Mesenteric fat pad (tissue), 1 donor: ENCODE results near the gene HMGXB3. TPM values are rescaled to one million over a fixed set of nuclear protein-coding genes. Genes with fewer than 3 reads are reported as not detected.
"Not testable (repeated sequence)": the region's sequence is repeated elsewhere in the genome, so short reads cannot be mapped to it uniquely, and the experiment has no call there.

Experiments used
- DNase-seq: peaks from one replicate; pipeline ENCODE4 v3.0.0-alpha.2; 2020; ENCODE audit warnings: low spot score
- total RNA-seq: library from RNA; stranded (reverse); fragmentation: NEBNext Ultra II Directional; extraction: Animal tissue kit (Norgen Biotek cat#: 25700); gene quantifications from one replicate; pipeline ENCODE4 v1.2.1, GENCODE V29; 2021
- donor health status: DM: yes; HTN: yes; CAD: no.

Gene HMGXB3
- total RNA-seq, 1 donor from 2014 or later, result 30.6 TPM

DNA sequence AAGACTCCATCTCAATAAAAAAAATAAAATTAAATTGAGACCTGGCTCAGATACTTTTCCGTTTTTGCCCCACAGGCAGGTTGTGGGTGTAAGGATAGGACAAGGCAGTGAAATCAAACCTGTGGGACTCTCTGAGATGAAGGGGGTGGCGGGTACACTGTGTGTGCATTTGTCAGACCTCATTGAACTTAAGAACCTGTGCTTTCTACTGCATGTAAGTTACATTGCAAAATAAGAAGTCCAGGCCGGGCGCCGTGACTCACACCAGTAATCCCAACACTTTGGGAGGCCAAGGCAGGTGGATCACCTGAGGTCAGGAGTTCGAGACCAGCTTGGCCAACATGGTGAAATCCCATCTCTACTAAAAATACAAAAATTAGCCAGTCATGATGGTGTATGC, 84.2 kb downstream of the HMGXB3 start:
- DNase-seq, result not testable (repeated sequence)

DNA sequence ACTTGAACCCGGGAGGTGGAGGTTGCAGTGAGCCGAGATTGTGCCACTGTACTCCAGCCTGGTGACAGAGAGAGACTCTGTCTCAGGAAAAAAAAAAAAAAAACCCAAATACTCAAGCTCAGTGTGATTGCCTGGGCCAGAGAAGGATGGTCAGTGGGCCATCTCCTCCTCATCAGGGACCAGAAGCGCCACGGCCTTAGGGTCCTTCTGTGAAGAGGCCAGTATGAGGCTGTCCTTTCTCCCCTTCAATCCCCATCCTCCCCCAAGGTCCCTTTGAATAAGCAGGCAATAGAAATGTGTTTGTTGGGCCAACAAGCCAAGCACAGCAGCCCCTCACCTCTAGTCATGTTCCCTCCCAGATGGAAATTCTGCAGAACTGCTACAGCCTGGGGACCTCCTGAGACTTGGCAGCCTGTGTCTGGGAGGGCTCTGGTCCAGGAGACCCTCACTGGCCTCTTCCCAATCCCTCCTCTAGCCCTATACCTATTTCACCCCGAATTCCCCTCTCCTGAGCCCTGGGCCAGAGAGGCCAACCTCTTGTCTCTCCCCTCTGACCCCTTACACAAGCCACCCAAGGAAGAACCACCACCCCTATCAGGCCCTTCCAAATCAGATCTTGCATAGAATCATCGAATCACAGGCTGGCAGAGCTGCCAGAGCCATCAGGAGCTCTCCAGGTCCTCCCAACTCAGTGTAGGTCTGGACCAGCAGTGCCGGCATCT, 84.8 kb downstream of the HMGXB3 start:
- no peak for DNase-seq

DNA sequence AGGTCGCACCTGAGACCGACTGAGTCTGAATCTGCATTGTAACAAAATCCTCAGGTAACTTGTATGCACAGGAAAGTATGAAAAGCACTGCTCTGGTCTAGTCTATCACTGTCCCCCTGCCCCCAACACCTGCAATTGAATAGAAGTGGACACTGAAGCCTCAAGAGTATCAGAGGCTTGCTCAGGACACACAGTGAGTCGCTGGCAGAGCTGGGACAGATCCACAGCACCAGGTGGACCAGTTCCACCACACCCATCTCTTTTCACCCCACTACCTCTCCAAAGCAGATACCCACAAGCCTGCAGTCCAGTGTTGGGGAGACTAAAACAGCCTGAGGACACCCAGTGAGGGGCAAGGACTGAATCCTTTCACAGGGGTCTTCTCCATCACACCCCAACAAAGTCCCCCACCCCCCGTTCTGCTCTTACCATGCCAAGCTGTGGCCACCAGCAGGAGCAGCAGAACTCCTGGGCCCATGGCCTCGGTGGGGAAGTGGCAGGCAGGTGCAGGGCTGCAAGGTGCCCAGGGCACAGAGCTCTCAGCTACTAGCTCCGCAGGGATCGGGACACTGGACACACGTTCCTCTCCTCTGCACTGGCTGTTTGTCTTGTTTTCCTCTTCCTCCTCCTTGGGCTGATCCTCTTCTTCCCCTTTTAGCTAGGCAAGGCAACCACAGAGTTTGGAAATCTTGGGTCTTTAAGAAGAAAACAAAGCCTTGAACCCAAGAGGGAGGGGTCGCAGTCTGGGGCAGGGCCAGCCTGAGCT, 85.6 kb downstream of the HMGXB3 start, which contains the start of gene CSF1R:
Gene CSF1R (minus strand): TSS at position 605 of the 766 bp plus-strand sequence. CDS start 127 bp downstream, at position 478.
- no peak for DNase-seq

DNA sequence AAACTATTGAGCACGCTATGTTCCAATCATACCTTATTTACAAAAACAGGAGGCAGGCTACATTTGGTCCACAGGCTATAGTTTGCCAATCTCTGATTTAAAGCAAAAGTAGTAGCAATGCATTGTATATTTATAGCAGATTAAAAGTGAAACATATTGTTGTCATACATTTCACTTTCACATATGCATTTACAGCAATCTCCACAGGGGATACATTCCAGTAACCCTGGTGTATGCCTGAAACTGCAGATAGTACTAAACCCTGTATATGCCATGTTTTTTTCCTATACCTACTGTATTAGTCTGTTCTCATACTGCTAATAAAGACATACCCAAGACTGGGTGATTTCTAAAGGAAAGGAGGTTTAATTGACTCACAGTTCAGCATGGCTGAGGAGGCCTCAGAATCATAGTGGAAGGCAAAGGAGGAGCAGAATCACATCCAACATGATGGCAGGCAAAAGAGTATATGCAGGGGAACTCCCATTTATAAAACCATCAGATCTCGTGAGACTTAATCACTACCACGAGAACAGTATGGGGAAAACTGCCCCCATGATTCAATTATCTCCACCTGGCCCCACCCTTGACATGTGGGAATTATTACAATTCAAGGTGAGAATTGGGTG, 91.7 kb downstream of the HMGXB3 start:
- no peak for DNase-seq

DNA sequence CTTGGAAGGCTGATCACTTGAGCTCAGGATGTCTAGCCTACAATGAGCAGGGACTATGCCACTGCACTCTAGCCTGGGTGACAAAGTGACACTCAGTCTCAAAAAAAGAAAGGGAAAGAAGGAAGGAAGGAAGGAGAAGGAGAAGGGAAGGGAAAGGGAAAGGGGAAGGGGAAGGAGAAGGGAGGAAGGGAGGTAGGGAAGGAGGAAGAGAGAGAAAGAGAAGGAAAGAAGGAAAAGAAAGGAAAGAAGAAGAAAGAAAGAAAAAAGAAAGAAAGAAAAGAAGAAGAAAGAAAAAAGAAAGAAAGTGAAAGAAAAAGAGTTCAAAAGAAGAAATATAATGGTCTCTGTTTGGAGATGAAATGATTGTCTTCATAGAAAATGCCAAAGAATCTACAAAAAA, 96.6 kb downstream of the HMGXB3 start:
- DNase-seq, result no peak

DNA sequence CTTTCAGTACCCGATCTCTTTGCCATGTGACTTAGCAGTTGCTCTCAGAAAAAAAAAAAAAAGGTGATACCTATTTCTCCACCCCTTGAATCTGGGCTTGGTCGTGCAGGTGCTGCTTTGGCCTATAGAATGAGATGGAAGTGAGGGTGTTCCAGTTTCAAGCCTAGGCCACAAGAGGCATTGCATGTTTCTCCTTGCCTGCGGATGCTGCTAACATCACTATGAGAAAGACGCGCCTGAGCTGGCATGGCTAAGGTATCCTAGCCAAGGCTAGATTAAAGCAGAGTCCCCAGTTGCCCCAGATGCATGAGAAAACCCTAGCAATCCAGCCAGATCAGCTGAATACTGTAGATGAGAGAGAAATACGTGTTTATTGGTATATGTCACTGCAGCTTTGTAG, 100.5 kb downstream of the HMGXB3 start:
- peak; percentile 67 for DNase-seq

Other genes with a start within 250 kb of the HMGXB3 start
- not detected for gene PDE6A, start 55.9 kb upstream of the HMGXB3 start, total RNA-seq
- gene SLC26A2, start 40.0 kb upstream of the HMGXB3 start, total RNA-seq, result 13.1 TPM
- gene TIGD6, start 85 bp upstream of the HMGXB3 start, total RNA-seq, result 4.7 TPM
- 58.6 TPM for gene CSF1R, start 85.8 kb downstream of the HMGXB3 start, total RNA-seq
- 201 TPM for gene PDGFRB, start 155.1 kb downstream of the HMGXB3 start, total RNA-seq
- 0.35 TPM for gene CDX1, start 166.0 kb downstream of the HMGXB3 start, total RNA-seq
- gene SLC6A7, start 189.3 kb downstream of the HMGXB3 start, total RNA-seq, result not detected